Common myeloid progenitor, CD34-positive (primary cell): ENCODE data around the gene TEF.

Experiments
- CTCF ChIA-PET: fragments of 350-600 bp; sonication (Branson Sonifier 250); formaldehyde crosslinking; loops from one replicate; lab custom pipeline; 2021; ENCODE audit warnings: antibody characterized with exemption; lab: Charles Lee
- POLR2A ChIA-PET: fragments of 350-600 bp; sonication (Branson Sonifier 250); formaldehyde crosslinking; loops from one replicate; lab custom pipeline; 2021; ENCODE audit warnings: antibody characterized with exemption; lab: Charles Lee
- DNase-seq, 3 donors: peaks; one replicate each; pipeline versions ENCODE4 v3.0.0 to v3.0.0-alpha.2; 2013
- H3K27ac ChIP-seq, 2 experiments: 1 replicate in 1 of 2; 2 replicates in 1 of 2; pipeline ENCODE4 v1.7.0; 2013; ENCODE audit warnings: inconsistent platforms in 2 of 2, low read length in 2 of 2, mild to moderate bottlenecking in 2 of 2, low read depth in 1 of 2, moderate library complexity in 1 of 2; ENCODE audit not compliant: severe bottlenecking in 2 of 2, insufficient read depth in 1 of 2, poor library complexity in 1 of 2
- H3K27me3 ChIP-seq, 5 experiments: replicated peaks in 2 of 5; 1 replicate in 3 of 5; 2 replicates in 2 of 5; pipeline versions ENCODE4 v1.6.1 to v1.7.0; 2013; ENCODE audit warnings: low read length in 4 of 5, mild to moderate bottlenecking in 2 of 5, moderate library complexity in 2 of 5, inconsistent platforms in 1 of 5; ENCODE audit not compliant: insufficient read depth in 5 of 5, control insufficient read depth in 4 of 5
- H3K36me3 ChIP-seq, 4 experiments: 1 replicate in 2 of 4; 2 replicates in 2 of 4; pipeline versions ENCODE4 v1.6.1 to v1.7.0; 2013; ENCODE audit warnings: low read length in 3 of 4, control low read depth in 1 of 4, mild to moderate bottlenecking in 1 of 4; ENCODE audit not compliant: control insufficient read depth in 4 of 4, insufficient read depth in 4 of 4
- H3K4me1 ChIP-seq, 4 experiments: 1 replicate in 3 of 4; 2 replicates in 1 of 4; pipeline versions ENCODE4 v1.6.1 to v1.7.1; 2013; ENCODE audit warnings: low read length in 3 of 4, mild to moderate bottlenecking in 3 of 4, control low read depth in 1 of 4, inconsistent platforms in 1 of 4, moderate library complexity in 1 of 4; ENCODE audit not compliant: control insufficient read depth in 4 of 4, insufficient read depth in 4 of 4; ENCODE audit errors: control extremely low read depth in 1 of 4
- H3K4me3 ChIP-seq, 7 experiments: 1 replicate in 4 of 7; 2 replicates in 3 of 7; pipeline versions ENCODE4 v1.5.1 to v1.7.0; 2013; ENCODE audit warnings: mild to moderate bottlenecking in 7 of 7, low read length in 6 of 7, moderate library complexity in 6 of 7, inconsistent platforms in 2 of 7, low read depth in 2 of 7, control low read depth in 1 of 7; ENCODE audit not compliant: insufficient read depth in 4 of 7, control insufficient read depth in 1 of 7; ENCODE audit errors: extremely low read depth in 1 of 7
- H3K9me3 ChIP-seq, 5 experiments: 1 replicate in 4 of 5; 2 replicates in 1 of 5; pipeline versions ENCODE4 v1.6.1 to v1.7.1; 2013; ENCODE audit warnings: low read length in 4 of 5, mild to moderate bottlenecking in 2 of 5, inconsistent platforms in 1 of 5, low read depth in 1 of 5, moderate library complexity in 1 of 5; ENCODE audit not compliant: control insufficient read depth in 4 of 5, insufficient read depth in 2 of 5; ENCODE audit errors: control extremely low read depth in 1 of 5
- WGBS: methylation state at CpG from one replicate; pipeline ENCODE4 v1.1.5; 2013; ENCODE audit not compliant: insufficient coverage; 5-methylcytosine and 5-hydroxymethylcytosine counted together

Gene TEF

GRCh38 chr22:41345807-41346335 lies 35.9 kb upstream of the TEF start:
- WGBS, result 96% methylated on average over 19 of the region's 24 CpGs
- Histone ChIP-seq H3K4me1 (no peaks in the 10 kb centered on the region), H3K27me3 (no peaks in the 10 kb centered on the region), H3K36me3 (peaks cover 16 to 90% (median 59%) of the 10 kb centered on the region in 4 experiments), H3K4me3 (no peak overlapping the region), H3K27ac (no peak overlapping the region), H3K9me3 (no peaks in the 10 kb centered on the region)
- POLR2A ChIA-PET, result no interaction called here
- CTCF ChIA-PET, result interaction anchor here (1.0 kb wide), 1 partner anchor 14 kb away, joined by 3 read pairs; no protein-coding TSS in a partner anchor
- DNase-seq, result no peak

GRCh38 chr22:41347066-41347859 lies 34.5 kb upstream of the TEF start:
- DNase-seq, result no peak
- 98% methylated on average over 18 of the region's 18 CpGs for WGBS
- peaks cover 22 to 96% (median 65%) of the 10 kb centered on the region in 4 experiments for H3K36me3 ChIP-seq
- CTCF ChIA-PET, result interaction anchor here (1.0 to 1.8 kb wide), 3 partner anchors 13 to 109 kb away, joined by 3 to 4 read pairs (median 3); no protein-coding TSS in a partner anchor
- H3K27ac ChIP-seq, result no peak overlapping the region
- POLR2A ChIA-PET, result no interaction called here
- no peaks in the 10 kb centered on the region for H3K9me3 ChIP-seq
- H3K4me3 ChIP-seq, result no peak overlapping the region
- H3K27me3 ChIP-seq, result no peaks in the 10 kb centered on the region
- no peaks in the 10 kb centered on the region for H3K4me1 ChIP-seq

GRCh38 chr22:41348964-41349484 lies 32.7 kb upstream of the TEF start:
- no peak for DNase-seq
- POLR2A ChIA-PET, result no interaction called here
- WGBS, result 97% methylated on average over 21 of the region's 22 CpGs
- H3K27ac ChIP-seq, result no peak overlapping the region
- no peaks in the 10 kb centered on the region for H3K9me3 ChIP-seq
- no peaks in the 10 kb centered on the region for H3K27me3 ChIP-seq
- H3K4me3 ChIP-seq, result no peak overlapping the region
- H3K36me3 ChIP-seq, result peaks cover 27 to 92% (median 64%) of the 10 kb centered on the region in 4 experiments
- CTCF ChIA-PET, result interaction anchor here (0.8 kb wide), 1 partner anchor 165 kb away, joined by 3 read pairs; no protein-coding TSS in a partner anchor
- no peaks in the 10 kb centered on the region for H3K4me1 ChIP-seq

- H3K27me3 ChIP-seq, result no peaks in the 10 kb centered on the region
- H3K36me3 ChIP-seq, result peaks cover 30 to 92% (median 67%) of the 10 kb centered on the region in 4 experiments
- POLR2A ChIA-PET, result no interaction called here
- H3K4me3 ChIP-seq, result no peak overlapping the region
- no peaks in the 10 kb centered on the region for H3K4me1 ChIP-seq
- 97% methylated on average over 4 of the region's 4 CpGs for WGBS
- H3K9me3 ChIP-seq, result no peaks in the 10 kb centered on the region
- DNase-seq, result no peak
- H3K27ac ChIP-seq, result peak overlapping the region in 1 of 2 experiments; percentile 9
- CTCF ChIA-PET, result no interaction called here
Observed at GRCh38 chr22:41350087-41350486, 31.7 kb upstream of the TEF start.

GRCh38 chr22:41351011-41351410 lies 30.7 kb upstream of the TEF start:
- Histone ChIP-seq H3K9me3 (no peaks in the 10 kb centered on the region), H3K36me3 (peaks cover 30 to 94% (median 72%) of the 10 kb centered on the region in 4 experiments), H3K27ac (no peak overlapping the region), H3K4me1 (no peaks in the 10 kb centered on the region), H3K27me3 (no peaks in the 10 kb centered on the region), H3K4me3 (no peak overlapping the region)
- no peak for DNase-seq
- ChIA-PET CTCF (interaction anchor here (1.0 kb wide), 1 partner anchor 37 kb away, joined by 3 read pairs; no protein-coding TSS in a partner anchor), POLR2A (no interaction called here)
- WGBS, result 100% methylated on average over 2 of the region's 5 CpGs

- no peak for DNase-seq
- ChIA-PET POLR2A (no interaction called here), CTCF (interaction anchor here (1.0 kb wide), 1 partner anchor 38 kb away, joined by 3 read pairs; no protein-coding TSS in a partner anchor)
- H3K4me1 ChIP-seq, result no peaks in the 10 kb centered on the region
- H3K27ac ChIP-seq, result no peak overlapping the region
- H3K4me3 ChIP-seq, result no peak overlapping the region
- no peaks in the 10 kb centered on the region for H3K9me3 ChIP-seq
- H3K36me3 ChIP-seq, result peaks cover 30 to 95% (median 75%) of the 10 kb centered on the region in 4 experiments
- 98% methylated on average over 5 of the region's 6 CpGs for WGBS
- H3K27me3 ChIP-seq, result no peaks in the 10 kb centered on the region
Observed at GRCh38 chr22:41352058-41352457, 29.7 kb upstream of the TEF start.
